Gastrocnemius medialis (tissue), 4 donors: Measurements from ENCODE around the gene CHCHD5.

ENCODE experiments used
- POLR2A ChIP-seq, 2 donors: fragments of 450-650 bp; IDR thresholded peaks; one replicate each; pipeline ENCODE4 v1.6.1; 2017; ENCODE audit warnings: antibody characterized with exemption in 2 of 2, mild to moderate bottlenecking in 2 of 2, moderate library complexity in 2 of 2
- TF ChIP-seq, protein P1 (sequence below), 5 experiments: fragments of 450-650 bp in 3 of 5; fragments of 200-600 bp in 2 of 5; sonication (generic) in 2 of 5; IDR thresholded peaks in 4 of 5; conservative IDR thresholded peaks in 1 of 5; 1 replicate in 4 of 5; 2 replicates in 1 of 5; pipeline ENCODE4 v1.5.1; 2016 to 2019; ENCODE audit warnings: antibody characterized with exemption in 5 of 5, mild to moderate bottlenecking in 3 of 5, moderate library complexity in 3 of 5

DNA sequence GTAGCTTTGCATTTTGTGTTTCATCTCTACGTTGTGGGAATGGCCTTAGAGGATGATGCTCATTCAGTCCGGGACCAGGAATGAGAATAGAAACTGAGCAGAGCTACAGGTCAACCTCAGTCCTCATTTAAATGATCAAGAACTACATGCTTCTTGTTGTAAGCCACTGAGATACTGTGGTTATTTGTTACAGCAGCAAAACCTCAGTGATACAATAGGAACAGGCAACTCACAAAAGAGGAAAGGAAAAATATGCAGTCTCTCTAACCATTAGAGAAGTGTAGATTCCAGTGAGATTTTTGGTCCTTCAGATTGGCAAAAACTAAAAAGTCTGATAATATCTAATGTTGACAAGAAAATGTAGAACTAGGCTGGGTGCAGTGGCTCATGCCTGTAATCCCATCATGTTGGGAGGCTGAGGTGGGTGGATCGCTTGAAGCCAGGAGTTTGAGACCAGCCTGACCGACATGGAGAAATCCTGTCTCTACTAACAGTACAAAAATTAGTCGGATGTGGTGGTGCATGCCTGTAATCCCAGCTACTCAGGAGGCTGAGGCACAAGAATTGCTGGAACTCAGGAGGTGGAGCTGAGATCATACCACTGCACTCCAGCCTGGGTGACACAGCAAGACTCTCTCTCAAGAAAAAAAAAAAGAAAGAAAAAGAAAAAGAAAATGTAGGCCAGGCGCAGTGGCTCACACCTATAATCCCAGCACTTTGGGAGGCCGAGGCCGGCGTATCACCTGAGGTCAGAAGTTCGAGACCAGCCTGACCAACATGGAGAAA is 13.3 kb downstream of the CHCHD5 start:
- TF ChIP-seq, protein P1, sequence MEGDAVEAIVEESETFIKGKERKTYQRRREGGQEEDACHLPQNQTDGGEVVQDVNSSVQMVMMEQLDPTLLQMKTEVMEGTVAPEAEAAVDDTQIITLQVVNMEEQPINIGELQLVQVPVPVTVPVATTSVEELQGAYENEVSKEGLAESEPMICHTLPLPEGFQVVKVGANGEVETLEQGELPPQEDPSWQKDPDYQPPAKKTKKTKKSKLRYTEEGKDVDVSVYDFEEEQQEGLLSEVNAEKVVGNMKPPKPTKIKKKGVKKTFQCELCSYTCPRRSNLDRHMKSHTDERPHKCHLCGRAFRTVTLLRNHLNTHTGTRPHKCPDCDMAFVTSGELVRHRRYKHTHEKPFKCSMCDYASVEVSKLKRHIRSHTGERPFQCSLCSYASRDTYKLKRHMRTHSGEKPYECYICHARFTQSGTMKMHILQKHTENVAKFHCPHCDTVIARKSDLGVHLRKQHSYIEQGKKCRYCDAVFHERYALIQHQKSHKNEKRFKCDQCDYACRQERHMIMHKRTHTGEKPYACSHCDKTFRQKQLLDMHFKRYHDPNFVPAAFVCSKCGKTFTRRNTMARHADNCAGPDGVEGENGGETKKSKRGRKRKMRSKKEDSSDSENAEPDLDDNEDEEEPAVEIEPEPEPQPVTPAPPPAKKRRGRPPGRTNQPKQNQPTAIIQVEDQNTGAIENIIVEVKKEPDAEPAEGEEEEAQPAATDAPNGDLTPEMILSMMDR (IDR thresholded peaks at IDR 0.05 in 4 of 5, conservative IDR thresholded peaks at IDR 0.05 in 1 of 5), result no peak
- TF ChIP-seq POLR2A (IDR thresholded peaks at IDR 0.05), result no peak
